ENCODE measurements around the gene ZNF385B.

Gene ZNF385B

DNA sequence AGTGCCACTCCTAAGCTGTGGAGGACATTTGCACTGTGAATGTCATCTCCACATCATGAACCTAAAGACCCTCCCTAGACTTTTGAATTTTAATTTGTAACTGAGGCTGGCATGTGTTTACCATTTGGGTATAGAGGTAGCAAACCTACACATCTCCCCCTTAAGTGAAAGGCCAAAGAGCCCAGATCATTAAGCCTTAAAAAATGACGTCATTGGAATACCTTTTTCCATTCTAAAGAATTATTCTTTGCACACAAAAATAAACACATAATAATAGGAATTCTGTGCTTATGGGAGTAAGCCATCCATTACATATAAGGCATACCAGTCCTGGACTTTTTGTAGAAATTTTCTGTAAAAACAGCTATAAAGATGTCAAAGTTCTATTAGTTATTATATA is 38.9 kb downstream of the ZNF385B start:
- no peaks in the 10 kb centered on the region for H3K27me3 ChIP-seq (ENCODE audit: insufficient read depth, poor library complexity, severe bottlenecking)
- H3K27ac ChIP-seq (ENCODE audit: poor library complexity, severe bottlenecking) = no peak overlapping the region
- no peaks in the 10 kb centered on the region for H3K36me3 ChIP-seq (ENCODE audit: low read depth)
- no peak overlapping the region for H3K4me3 ChIP-seq (ENCODE audit: severe bottlenecking)
- no peak for DNase-seq (ENCODE audit: low spot score)
- TF ChIP-seq, protein P1, sequence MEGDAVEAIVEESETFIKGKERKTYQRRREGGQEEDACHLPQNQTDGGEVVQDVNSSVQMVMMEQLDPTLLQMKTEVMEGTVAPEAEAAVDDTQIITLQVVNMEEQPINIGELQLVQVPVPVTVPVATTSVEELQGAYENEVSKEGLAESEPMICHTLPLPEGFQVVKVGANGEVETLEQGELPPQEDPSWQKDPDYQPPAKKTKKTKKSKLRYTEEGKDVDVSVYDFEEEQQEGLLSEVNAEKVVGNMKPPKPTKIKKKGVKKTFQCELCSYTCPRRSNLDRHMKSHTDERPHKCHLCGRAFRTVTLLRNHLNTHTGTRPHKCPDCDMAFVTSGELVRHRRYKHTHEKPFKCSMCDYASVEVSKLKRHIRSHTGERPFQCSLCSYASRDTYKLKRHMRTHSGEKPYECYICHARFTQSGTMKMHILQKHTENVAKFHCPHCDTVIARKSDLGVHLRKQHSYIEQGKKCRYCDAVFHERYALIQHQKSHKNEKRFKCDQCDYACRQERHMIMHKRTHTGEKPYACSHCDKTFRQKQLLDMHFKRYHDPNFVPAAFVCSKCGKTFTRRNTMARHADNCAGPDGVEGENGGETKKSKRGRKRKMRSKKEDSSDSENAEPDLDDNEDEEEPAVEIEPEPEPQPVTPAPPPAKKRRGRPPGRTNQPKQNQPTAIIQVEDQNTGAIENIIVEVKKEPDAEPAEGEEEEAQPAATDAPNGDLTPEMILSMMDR (IDR thresholded peaks at IDR 0.05; ENCODE audit: poor library complexity, severe bottlenecking) = no peak
- no peaks in the 10 kb centered on the region for H3K4me1 ChIP-seq (ENCODE audit: insufficient read depth, poor library complexity, severe bottlenecking)
- no peak for ATAC-seq (ENCODE audit: low read depth)
- no peaks in the 10 kb centered on the region for H3K9me3 ChIP-seq (ENCODE audit: severe bottlenecking)

DNA sequence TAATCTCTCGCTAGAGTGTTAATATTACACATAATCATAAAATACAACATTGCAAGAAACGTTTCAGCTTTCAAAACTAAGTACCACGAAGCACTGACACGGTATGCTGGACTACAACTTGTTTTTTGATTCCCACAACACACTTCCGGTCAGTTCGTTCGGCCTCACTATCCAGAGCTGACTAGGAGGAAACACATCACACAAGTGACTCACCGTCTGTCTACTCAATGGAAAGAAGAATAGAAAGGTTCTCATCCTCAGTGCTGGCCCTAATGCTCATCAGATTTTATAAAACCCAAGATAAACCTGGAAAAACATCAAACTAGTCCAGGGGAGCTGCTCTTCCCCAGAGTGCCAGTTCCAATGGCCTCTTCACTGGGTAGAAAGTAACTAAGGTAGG is 42.9 kb downstream of the ZNF385B start:
- H3K36me3 ChIP-seq (ENCODE audit: low read depth) = no peaks in the 10 kb centered on the region
- no peaks in the 10 kb centered on the region for H3K27me3 ChIP-seq (ENCODE audit: insufficient read depth, poor library complexity, severe bottlenecking)
- no peak overlapping the region for H3K27ac ChIP-seq (ENCODE audit: poor library complexity, severe bottlenecking)
- ATAC-seq (ENCODE audit: low read depth) (peak; percentile 38; the same call in 1 of the 3 replicates), DNase-seq (ENCODE audit: low spot score) (no peak)
- no peaks in the 10 kb centered on the region for H3K9me3 ChIP-seq (ENCODE audit: severe bottlenecking)
- H3K4me1 ChIP-seq (ENCODE audit: insufficient read depth, poor library complexity, severe bottlenecking) = no peaks in the 10 kb centered on the region
- no peak overlapping the region for H3K4me3 ChIP-seq (ENCODE audit: severe bottlenecking)
- TF ChIP-seq, protein P1 (IDR thresholded peaks at IDR 0.05; ENCODE audit: poor library complexity, severe bottlenecking) = no peak

DNA sequence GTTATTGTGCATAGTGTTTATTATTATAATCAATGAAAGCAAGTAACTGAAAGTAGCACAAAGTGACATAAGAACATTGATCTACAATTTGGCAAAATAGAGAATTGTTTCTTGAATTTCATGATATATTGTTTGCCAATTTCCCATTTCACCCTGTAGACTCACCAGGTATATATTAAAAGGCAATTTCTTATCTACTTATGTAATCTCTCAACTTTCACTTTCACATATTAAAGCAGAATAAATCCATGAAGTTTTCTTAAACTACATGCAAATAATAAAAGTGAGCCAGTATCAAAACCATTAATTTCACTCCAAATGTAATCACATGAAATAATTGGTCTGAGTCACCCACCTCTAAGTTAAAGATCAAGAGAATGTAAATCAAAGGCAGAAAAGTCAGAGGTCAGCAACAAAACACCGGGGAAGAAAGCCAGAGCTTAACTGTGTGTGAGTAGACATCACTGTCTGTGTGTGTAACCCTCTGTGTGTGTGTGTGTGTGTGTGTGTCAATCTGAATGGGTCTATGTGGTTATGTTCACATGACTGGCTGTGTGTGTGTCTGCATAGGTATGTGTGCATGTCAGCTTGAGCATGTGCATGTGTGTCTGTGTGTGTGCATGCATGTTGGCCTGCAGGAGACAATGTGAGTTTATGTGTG is 44.1 kb downstream of the ZNF385B start:
- Histone ChIP-seq H3K36me3 (ENCODE audit: low read depth) (no peaks in the 10 kb centered on the region), H3K27me3 (ENCODE audit: insufficient read depth, poor library complexity, severe bottlenecking) (no peaks in the 10 kb centered on the region), H3K27ac (ENCODE audit: poor library complexity, severe bottlenecking) (no peak overlapping the region), H3K9me3 (ENCODE audit: severe bottlenecking) (no peaks in the 10 kb centered on the region), H3K4me1 (ENCODE audit: insufficient read depth, poor library complexity, severe bottlenecking) (no peaks in the 10 kb centered on the region), H3K4me3 (ENCODE audit: severe bottlenecking) (no peak overlapping the region)
- TF ChIP-seq, protein P1 (IDR thresholded peaks at IDR 0.05; ENCODE audit: poor library complexity, severe bottlenecking) = no peak
- DNase-seq (ENCODE audit: low spot score) (no peak), ATAC-seq (ENCODE audit: low read depth) (no peak)

DNA sequence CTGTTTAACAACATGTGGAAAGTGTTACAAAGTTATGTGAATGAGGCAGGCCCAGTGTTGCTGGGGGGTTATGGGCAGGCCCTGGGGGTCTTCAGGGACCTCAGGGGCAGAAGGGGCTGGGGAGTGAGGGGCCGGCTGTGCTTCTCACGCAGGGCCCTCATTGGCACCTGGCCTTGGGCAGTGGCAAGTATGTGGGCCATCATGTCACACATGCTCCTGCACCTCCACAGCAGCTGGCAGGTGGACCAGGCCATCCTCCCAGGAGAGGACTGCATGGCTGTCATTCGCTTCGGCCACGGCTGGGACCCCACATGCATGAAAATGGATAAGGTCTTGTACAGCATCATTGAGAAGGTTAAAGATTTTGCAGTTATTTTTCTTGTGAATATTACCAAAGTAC is 47.4 kb downstream of the ZNF385B start:
- ATAC-seq (ENCODE audit: low read depth) (no peak), DNase-seq (ENCODE audit: low spot score) (no peak)
- Histone ChIP-seq H3K27me3 (ENCODE audit: insufficient read depth, poor library complexity, severe bottlenecking) (no peaks in the 10 kb centered on the region), H3K36me3 (ENCODE audit: low read depth) (no peaks in the 10 kb centered on the region), H3K4me1 (ENCODE audit: insufficient read depth, poor library complexity, severe bottlenecking) (no peaks in the 10 kb centered on the region), H3K9me3 (ENCODE audit: severe bottlenecking) (no peaks in the 10 kb centered on the region), H3K4me3 (ENCODE audit: severe bottlenecking) (no peak overlapping the region), H3K27ac (ENCODE audit: poor library complexity, severe bottlenecking) (no peak overlapping the region)
- TF ChIP-seq, protein P1 (IDR thresholded peaks at IDR 0.05; ENCODE audit: poor library complexity, severe bottlenecking) = no peak

DNA sequence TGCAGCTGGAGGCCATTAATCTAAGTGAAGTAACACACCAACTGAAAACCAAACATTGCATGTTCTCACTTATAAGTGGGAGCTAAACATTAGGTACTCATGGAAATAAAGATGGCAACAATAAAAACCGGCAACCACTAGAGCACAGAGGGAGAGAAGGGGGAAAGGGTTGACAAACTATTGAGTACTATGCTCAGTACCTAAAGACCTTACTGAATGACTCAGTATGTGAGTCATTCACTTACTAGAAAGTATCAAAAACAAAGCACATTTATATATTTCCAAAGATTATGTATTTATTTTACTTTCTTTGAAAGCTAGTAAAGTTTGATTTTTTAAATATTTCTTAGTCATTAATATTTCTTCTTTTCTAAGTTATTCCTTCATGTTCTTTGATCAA is 48.9 kb downstream of the ZNF385B start:
- no peaks in the 10 kb centered on the region for H3K27me3 ChIP-seq (ENCODE audit: insufficient read depth, poor library complexity, severe bottlenecking)
- DNase-seq (ENCODE audit: low spot score) = no peak
- H3K4me1 ChIP-seq (ENCODE audit: insufficient read depth, poor library complexity, severe bottlenecking) = no peaks in the 10 kb centered on the region
- H3K9me3 ChIP-seq (ENCODE audit: severe bottlenecking) = no peaks in the 10 kb centered on the region
- no peak for ATAC-seq (ENCODE audit: low read depth)
- no peaks in the 10 kb centered on the region for H3K36me3 ChIP-seq (ENCODE audit: low read depth)
- H3K4me3 ChIP-seq (ENCODE audit: severe bottlenecking) = no peak overlapping the region
- H3K27ac ChIP-seq (ENCODE audit: poor library complexity, severe bottlenecking) = no peak overlapping the region
- TF ChIP-seq, protein P1 (IDR thresholded peaks at IDR 0.05; ENCODE audit: poor library complexity, severe bottlenecking) = no peak
